ENCODE results near the gene IARS2.
"Not testable (repeated sequence)": the region's sequence is repeated elsewhere in the genome, so short reads cannot be mapped to it uniquely, and the experiment has no call there.

IARS2 gene

DNA sequence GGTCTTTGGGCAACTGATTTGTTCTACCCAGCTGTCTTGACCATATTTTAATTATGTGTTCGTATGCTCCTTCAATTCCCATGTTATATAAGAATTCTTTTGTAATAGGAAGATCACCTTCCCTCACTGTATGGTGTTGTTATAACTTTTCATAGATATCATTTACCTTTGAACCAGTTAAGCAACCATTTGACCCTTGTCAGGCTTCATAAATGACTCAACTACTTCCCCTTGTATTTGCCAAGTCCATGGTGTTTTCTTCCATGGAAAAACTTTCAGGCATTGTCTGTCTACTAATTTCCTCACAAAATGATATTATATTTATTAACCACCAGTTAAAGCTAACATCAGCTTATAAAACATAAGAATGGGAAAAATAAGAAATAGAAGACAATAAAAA lies 9.5 kb upstream of the IARS2 start:
- Histone ChIP-seq H3K27me3 (ENCODE audit: insufficient read depth, poor library complexity, severe bottlenecking) (no peaks in the 10 kb centered on the region), H3K4me3 (replicated peaks; ENCODE audit: insufficient read depth, low read length) (no peak overlapping the region), H3K27ac (replicated peaks) (no peak overlapping the region)
- TF ChIP-seq GABPA (IDR thresholded peaks at IDR 0.05; ENCODE audit: low read depth) = no peak
- TF ChIP-seq, protein P1, sequence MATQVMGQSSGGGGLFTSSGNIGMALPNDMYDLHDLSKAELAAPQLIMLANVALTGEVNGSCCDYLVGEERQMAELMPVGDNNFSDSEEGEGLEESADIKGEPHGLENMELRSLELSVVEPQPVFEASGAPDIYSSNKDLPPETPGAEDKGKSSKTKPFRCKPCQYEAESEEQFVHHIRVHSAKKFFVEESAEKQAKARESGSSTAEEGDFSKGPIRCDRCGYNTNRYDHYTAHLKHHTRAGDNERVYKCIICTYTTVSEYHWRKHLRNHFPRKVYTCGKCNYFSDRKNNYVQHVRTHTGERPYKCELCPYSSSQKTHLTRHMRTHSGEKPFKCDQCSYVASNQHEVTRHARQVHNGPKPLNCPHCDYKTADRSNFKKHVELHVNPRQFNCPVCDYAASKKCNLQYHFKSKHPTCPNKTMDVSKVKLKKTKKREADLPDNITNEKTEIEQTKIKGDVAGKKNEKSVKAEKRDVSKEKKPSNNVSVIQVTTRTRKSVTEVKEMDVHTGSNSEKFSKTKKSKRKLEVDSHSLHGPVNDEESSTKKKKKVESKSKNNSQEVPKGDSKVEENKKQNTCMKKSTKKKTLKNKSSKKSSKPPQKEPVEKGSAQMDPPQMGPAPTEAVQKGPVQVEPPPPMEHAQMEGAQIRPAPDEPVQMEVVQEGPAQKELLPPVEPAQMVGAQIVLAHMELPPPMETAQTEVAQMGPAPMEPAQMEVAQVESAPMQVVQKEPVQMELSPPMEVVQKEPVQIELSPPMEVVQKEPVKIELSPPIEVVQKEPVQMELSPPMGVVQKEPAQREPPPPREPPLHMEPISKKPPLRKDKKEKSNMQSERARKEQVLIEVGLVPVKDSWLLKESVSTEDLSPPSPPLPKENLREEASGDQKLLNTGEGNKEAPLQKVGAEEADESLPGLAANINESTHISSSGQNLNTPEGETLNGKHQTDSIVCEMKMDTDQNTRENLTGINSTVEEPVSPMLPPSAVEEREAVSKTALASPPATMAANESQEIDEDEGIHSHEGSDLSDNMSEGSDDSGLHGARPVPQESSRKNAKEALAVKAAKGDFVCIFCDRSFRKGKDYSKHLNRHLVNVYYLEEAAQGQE (IDR thresholded peaks at IDR 0.05; ENCODE audit: insufficient replicate concordance, low read depth) = no peak
- no peak for TF ChIP-seq POLR2AphosphoS5 (IDR thresholded peaks at IDR 0.05; ENCODE audit: low read depth)
- TF ChIP-seq, protein P2, sequence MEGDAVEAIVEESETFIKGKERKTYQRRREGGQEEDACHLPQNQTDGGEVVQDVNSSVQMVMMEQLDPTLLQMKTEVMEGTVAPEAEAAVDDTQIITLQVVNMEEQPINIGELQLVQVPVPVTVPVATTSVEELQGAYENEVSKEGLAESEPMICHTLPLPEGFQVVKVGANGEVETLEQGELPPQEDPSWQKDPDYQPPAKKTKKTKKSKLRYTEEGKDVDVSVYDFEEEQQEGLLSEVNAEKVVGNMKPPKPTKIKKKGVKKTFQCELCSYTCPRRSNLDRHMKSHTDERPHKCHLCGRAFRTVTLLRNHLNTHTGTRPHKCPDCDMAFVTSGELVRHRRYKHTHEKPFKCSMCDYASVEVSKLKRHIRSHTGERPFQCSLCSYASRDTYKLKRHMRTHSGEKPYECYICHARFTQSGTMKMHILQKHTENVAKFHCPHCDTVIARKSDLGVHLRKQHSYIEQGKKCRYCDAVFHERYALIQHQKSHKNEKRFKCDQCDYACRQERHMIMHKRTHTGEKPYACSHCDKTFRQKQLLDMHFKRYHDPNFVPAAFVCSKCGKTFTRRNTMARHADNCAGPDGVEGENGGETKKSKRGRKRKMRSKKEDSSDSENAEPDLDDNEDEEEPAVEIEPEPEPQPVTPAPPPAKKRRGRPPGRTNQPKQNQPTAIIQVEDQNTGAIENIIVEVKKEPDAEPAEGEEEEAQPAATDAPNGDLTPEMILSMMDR (IDR thresholded peaks at IDR 0.05; ENCODE audit: insufficient read depth, low read length) = no peak
- no peak for TF ChIP-seq SPI1 (IDR thresholded peaks at IDR 0.05; ENCODE audit: borderline replicate concordance, low read depth)
- DNase-seq (ENCODE audit: low read depth in 1 of 2, low spot score in 1 of 2) = no peak

DNA sequence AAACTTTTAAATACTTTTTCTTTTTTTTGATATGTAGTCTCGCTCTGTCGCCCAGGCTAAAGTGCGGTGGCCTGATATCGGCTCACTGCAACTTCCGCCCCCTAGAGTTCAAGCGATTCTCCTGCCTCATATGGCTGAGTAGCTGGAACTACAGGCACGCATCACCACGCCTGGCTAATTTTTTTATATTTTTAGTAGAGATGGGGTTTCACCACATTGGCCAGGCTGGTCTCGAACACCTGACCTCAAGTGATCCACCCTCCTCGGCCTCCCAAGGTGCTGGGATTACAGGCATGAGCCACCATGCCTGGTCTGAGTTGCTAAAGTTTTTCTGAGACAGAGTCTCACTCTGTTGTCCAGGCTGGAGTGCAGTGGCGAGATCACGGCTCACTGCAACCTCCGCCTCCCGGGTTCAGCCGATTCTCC lies 7.7 kb upstream of the IARS2 start:
- not testable (repeated sequence) for DNase-seq (ENCODE audit: low read depth in 1 of 2, low spot score in 1 of 2); H3K27ac ChIP-seq (replicated peaks); H3K4me3 ChIP-seq (replicated peaks; ENCODE audit: insufficient read depth, low read length); H3K27me3 ChIP-seq (ENCODE audit: insufficient read depth, poor library complexity, severe bottlenecking)

DNA sequence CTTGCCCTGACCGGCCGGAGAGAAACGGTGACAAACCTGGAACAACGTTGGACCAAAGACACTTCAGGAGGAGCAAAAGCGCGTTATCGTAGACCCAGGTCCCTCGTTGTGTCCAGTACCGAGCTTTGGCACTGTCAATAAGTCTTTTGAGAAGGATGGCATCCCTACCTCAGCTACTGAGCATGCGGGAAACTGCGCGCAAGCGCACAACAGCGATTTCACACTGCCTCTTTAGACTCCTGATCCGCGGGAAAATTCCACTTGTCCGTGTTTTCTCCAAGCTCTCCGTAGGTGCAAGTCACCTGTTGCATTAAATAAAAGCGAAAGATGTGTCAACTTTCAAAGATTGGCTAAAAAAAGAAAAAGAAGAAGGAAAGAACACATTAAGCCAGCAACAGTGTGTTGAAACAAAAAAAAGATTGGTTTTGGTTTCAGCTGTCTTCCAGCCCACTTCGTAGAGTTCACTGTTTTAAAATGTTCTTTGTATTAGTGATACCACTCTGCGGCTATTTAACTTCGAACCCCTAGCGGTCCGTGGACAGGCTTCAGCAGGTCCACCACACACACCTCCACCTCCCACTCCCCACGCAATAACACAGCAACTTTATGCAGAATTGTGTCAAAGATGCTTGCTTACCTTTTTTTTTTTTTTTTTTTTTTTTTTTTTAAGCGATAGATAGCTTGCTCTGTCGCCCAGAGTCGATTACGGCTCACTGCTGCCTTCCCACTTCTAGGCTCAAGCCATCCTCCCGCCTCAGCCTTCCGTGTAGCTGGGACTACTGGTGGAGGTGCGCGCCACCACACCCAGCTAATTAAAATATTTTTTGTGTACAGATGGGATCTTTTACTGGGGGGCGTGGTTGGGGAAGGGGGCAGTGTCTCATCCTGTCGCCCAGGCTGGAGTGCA lies 4.0 kb upstream of the IARS2 start, which contains the start of gene BPNT1:
BPNT1 (minus strand) TSS at position 139 of the 907 bp plus-strand sequence. CDS start 9,942 bp downstream, outside the sequence.
- Histone ChIP-seq H3K4me3 (replicated peaks; ENCODE audit: insufficient read depth, low read length) (peak within 1 kb of the TSS; percentile 53), H3K27me3 (ENCODE audit: insufficient read depth, poor library complexity, severe bottlenecking) (no peaks in the 10 kb centered on the region), H3K27ac (replicated peaks) (peak within 1 kb of the TSS; percentile 57)
- TF ChIP-seq SPI1 (IDR thresholded peaks at IDR 0.05; ENCODE audit: borderline replicate concordance, low read depth) (no peak; the same call in 1 of the 2 replicates), POLR2AphosphoS5 (IDR thresholded peaks at IDR 0.05; ENCODE audit: low read depth) (peak; percentile 42; the same call in 1 of the 2 replicates), GABPA (IDR thresholded peaks at IDR 0.05; ENCODE audit: low read depth) (peak; percentile 36; the same call in 1 of the 2 replicates)
- TF ChIP-seq, protein P1 (IDR thresholded peaks at IDR 0.05; ENCODE audit: insufficient replicate concordance, low read depth) = peak; percentile 44
- TF ChIP-seq, protein P2 (IDR thresholded peaks at IDR 0.05; ENCODE audit: insufficient read depth, low read length) = no peak
- peak; percentile 92 to 97 for DNase-seq (ENCODE audit: low read depth in 1 of 2, low spot score in 1 of 2)

DNA sequence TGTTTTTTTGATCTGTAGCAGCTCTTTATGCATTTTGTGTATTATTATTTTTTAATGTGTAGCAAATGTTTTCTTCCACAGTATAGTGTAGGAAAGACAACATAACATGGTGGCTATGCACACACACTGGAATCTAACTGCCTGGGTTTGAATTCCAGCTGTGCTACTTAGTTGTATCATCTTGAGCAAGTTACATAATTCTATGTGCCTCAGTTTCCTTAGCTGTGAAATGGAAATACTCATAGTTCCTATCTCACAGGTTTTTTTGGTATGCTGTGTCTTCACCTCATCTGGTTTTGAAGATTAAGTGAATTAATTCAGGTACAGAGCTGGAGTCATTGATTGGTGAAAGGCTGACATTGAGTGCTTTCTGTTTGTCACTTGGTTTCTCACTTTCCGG lies 1.2 kb upstream of the IARS2 start:
- DNase-seq (ENCODE audit: low read depth in 1 of 2, low spot score in 1 of 2) = no peak
- Histone ChIP-seq H3K4me3 (replicated peaks; ENCODE audit: insufficient read depth, low read length) (no peak overlapping the region), H3K27ac (replicated peaks) (no peak overlapping the region), H3K27me3 (ENCODE audit: insufficient read depth, poor library complexity, severe bottlenecking) (no peaks in the 10 kb centered on the region)
- TF ChIP-seq SPI1 (IDR thresholded peaks at IDR 0.05; ENCODE audit: borderline replicate concordance, low read depth) (no peak), POLR2AphosphoS5 (IDR thresholded peaks at IDR 0.05; ENCODE audit: low read depth) (no peak), GABPA (IDR thresholded peaks at IDR 0.05; ENCODE audit: low read depth) (no peak)
- TF ChIP-seq, protein P1 (IDR thresholded peaks at IDR 0.05; ENCODE audit: insufficient replicate concordance, low read depth) = no peak
- TF ChIP-seq, protein P2 (IDR thresholded peaks at IDR 0.05; ENCODE audit: insufficient read depth, low read length) = no peak

Measured in HL-60 (cell line).